CD4-positive, alpha-beta T cell treated with Interleukin-4 for 1 hour (primary cell): ENCODE measurements around the gene PTPA.
A peak's percentile ranks its signal among the peaks of the same experiment; 100 is the strongest.
"Not testable (repeated sequence)": the region's sequence is repeated elsewhere in the genome, so short reads cannot be mapped to it uniquely, and the experiment has no call there.

Experiments
- DNase-seq, 2 donors: peaks; one replicate each; pipeline ENCODE4 v3.0.0-alpha.2; 2020 to 2022

Gene PTPA

GRCh38 chr9:129161534-129161837, 50.3 kb downstream of the PTPA start:
- DNase-seq = no peak

DNA sequence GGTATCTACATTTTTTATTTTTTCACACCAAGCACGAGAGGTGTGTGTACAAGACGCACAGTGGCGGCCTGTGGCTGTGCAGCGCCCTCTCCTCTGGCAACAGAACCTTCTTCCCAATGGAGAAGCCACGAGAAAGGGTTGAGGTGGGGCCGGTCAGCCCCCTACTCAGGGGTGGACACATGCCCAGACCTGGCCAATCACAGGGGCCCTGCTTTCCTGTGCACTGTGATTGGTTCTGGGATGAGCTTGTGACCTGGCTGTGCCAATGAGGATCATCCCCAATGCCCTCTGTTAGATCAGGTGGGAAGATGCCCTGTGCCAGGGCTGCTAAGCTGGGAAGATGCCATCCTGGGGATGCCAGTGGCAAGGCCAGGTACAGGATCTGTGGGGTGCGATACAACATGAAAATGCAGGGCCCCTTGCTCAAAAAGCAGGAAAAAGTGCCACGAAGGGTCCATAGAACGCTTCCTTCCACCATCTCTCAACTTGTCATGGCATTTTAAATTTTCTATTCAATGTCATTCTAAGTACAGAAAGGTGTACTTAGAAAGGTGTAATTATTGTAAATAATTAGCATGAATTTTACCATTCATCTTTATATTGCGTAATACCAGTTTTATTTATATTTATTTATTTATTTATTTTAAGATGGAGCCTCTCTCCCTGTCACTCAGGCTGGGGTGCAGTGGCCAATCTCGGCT, 51.4 kb downstream of the PTPA start:
- DNase-seq = no peak

DNA sequence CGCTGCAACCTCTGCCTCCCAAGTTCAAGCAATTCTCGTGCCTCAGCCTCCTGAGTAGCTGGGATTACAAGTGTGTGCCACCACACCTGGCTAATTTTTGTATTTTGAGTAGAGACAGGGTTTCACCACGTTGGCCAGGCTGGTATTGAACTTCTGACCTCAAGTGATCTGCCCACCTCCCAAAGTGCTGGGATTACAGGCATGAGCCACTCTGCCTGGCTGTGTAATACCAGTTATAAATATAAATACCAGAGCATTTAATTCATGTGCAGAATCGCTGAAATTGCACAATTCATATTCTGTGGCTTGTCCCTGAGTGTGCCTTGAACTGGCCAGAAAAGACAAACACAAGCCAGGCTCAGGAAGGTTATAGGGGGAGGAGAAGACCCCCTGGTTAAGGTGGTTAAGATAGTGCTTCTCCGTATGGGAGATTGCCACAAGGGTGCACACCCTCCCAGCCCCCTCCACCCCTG, 52.0 kb downstream of the PTPA start:
- DNase-seq = not testable (repeated sequence)

GRCh38 chr9:129163753-129164152, 52.5 kb downstream of the PTPA start:
- DNase-seq = no peak

GRCh38 chr9:129164246-129164930, 53.2 kb downstream of the PTPA start:
- no peak for DNase-seq

DNA sequence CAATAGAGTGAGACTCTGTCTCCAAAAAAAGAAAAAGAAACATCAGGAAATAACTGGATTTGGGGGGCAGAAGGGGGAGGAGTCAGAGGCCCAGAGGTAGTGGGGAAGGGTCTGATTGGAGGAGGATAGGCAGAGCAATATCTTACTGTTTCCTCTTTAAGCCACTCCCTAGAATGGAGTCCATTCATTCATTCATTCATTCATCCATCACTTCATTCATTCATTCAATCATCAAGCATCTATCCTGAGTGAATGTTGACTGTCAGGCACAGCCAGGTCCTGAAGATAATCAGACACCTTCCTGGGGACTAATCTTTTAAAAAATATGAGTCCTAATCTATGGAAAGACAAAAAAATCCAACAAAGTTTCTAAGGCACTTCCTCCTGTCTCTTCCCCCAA, 54.0 kb downstream of the PTPA start:
- no peak for DNase-seq

- DNase-seq = peak in 1 of 2 donors; percentile 27
Observed at GRCh38 chr9:129166623-129167557, 55.7 kb downstream of the PTPA start.

DNA sequence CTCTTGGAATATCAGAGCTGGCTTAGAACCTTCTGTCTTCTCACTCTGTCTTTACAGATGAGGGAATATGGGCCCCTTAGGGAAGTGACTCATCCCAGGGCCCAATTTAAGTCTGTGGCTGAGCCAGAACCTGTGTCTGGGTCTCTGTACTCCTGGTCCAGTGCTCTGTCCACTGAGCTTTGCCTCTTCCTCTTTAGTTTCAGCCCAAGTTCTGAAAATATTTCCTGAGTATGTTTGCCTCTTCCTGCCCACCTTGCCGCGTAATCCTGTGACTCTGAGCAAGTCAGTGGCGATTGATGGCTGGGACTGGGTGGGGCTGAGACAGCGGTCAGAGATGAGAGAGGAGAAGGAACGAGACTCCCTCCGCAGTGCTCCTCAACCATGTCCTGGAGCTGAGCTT, 59.0 kb downstream of the PTPA start:
- no peak for DNase-seq

- no peak for DNase-seq
Observed at GRCh38 chr9:129171993-129172751, 61.0 kb downstream of the PTPA start.

DNA sequence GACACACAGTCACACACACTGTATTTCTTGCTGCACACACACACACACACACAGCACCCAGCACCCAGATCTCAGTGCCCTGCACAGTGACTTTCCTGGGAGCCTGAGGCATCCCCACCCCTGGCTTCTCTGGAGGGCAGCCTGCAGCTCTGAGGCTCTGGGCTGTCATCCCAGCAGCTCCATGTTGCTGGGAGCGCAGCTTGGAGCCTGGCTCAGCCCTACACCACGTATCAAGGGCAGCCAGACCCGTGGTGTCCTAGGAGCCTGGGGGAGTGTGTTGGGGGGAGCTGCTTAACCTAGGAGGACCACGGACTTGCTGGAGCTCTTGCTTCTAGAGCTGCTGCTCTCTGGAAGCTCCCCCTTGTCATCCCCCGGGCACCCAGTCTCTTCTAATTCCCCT, 61.6 kb downstream of the PTPA start:
- DNase-seq = no peak

DNA sequence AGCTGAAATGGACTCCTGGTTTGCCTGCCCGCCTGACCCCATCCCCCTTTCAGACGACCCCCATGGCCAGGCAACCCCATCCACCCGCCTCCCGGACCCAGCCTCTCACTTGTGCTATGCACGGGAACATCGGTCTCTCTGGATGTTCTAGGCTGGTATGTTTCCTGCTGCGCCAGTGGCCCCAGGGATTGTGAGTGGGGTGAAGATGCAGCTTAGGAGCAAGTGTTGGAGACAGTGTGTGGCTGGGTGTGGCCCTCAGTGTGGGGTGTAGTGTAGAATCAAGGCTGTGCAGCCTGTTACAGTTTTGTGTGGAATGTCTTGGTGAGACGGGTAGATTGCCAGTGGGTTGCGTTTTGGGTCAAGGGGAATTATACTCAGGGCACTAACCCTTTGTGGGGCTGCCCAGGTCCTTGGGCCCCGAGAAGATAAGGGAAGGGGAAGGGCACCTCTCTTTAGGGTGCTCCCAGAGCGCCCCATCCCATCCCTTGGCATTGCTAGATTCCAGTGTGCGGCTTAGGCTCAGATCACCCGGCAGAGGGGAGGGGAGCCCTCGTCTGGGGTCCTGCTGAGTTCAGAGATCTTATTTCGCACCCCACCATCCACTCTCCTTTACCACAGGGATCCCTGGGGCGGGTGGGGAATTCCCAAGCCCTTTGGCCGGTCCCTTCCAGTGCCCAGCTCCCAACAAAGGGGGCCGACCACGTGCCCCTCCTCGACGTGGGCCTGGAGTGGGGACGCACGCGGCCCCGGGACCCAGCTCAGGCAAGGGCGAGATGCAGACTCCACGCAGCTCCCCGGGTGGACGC, 62.3 kb downstream of the PTPA start:
- no peak for DNase-seq

GRCh38 chr9:129174102-129174723, 63.0 kb downstream of the PTPA start:
- DNase-seq = peak; percentile 80

GRCh38 chr9:129174724-129175514, 63.7 kb downstream of the PTPA start:
- peak in 1 of 2 donors; percentile 24 for DNase-seq

GRCh38 chr9:129175515-129175824, 64.3 kb downstream of the PTPA start:
- DNase-seq = no peak

- DNase-seq = peak; percentile 67 to 72
Observed at GRCh38 chr9:129175825-129176633, 64.8 kb downstream of the PTPA start.

DNA sequence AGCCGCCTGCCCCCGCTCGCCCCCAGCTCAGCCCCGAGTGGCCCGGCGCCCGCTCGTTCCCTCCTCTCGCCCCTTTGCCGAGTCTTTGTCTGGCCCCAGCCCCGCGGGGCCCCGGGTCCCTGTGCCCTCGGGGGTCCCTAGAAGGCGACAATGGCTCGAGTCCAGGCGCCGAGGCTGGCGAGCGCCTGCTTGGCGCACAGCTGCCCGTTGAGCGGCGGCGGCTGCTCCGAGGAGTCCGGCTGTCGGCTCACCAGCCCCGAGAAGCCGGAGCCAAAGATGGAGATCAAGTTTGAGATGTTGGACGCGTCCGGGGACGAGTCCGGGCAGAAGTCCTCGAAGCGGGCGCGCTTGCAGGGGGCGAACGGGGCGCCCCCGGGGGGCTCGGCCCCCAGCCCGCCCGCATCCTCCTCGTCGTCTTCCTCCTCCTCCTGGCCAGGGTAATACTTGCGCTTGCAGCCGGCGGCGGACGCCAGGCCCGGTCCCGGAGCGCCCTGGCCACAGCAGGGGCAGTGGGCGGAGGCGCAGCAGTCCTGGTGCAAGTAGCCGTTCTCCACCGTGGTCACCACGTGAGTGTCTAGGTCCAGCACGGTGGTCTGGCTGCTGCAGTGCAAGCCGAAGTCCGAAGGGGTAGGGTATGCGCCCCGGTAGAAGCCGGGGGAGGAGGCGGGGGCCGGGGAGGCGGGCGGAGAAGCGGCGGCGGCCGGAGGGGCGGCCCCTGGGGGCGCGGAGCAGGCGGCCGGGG, 65.7 kb downstream of the PTPA start:
- no peak for DNase-seq

DNA sequence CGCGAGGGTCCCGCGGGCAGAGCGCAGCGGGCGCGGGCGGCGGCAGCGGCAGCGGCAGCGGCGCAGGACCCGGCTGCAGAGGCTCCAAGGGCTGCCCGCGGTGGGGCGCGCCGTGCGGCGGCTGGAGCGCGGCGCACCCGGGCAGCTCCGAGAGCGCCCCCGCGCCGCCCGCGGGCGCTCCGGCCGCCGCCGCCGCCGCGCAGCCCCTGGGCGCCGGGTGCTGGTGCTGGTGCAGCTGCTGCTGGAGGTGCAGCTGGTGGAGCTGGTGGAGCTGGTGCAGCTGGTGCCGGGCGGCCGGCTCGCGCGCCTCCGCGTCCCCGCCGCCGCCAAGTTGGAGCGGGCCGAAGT, 66.2 kb downstream of the PTPA start:
- DNase-seq = no peak

DNA sequence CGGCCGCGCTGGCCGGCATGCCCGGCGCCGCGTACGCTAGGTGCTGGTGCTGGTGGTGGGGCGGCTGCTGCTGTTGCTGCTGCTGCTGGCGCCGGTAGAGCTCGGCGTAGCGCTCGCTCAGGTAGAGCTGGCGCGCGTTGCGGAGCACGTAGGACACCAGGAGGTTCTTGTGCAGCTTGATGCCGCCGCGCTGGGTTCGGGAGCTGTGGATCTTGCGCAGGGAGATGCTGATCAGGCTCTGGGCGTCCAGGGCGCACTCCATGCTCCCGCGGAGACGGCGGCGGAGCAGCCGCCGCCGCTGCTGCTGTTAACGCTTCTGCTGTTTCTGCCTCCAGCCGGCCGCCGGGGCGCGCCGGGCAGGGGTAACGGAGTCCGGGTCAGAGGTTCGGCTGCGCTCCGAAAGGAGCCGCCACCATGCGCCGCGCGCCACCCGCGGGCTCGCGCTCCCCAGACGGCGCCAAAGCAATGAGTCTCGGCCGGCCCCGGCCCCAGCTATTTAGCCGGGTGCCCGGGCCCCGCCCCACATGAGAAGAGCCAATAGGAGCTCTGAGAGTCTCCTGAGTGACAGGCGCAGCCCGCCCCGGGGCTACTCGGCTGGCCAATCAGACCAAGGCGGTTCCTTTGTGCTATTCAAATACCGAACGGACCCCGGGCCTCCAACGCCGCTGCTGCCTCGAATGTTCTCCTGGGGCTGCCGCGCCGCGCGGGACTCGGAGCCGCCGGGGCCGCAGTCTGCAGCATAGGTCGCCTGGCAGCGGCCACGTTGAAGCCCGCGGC, 66.8 kb downstream of the PTPA start, which contains the start of gene IER5L:
IER5L (minus strand) TSS at position 471 of the 777 bp plus-strand sequence; CDS start at position 262, 209 bp downstream.
- DNase-seq = peak; percentile 95 to 96
